Panc1 (cell line): Measurements from ENCODE around the gene BHMT2.

Source experiments
- CTCF ChIP-seq: fragments of 450-650 bp; IDR thresholded peaks from 2 replicates; pipeline ENCODE4 v1.5.1; 2017; ENCODE audit warnings: mild to moderate bottlenecking
- POLR2AphosphoS5 ChIP-seq: IDR thresholded peaks from 2 replicates; pipeline ENCODE4 v1.6.1; 2012; ENCODE audit warnings: mild to moderate bottlenecking, low read depth, low read length, moderate library complexity
- REST ChIP-seq, 2 experiments: IDR thresholded peaks; 2 replicates each; pipeline ENCODE4 v1.6.1; 2011 to 2012; ENCODE audit warnings: low read depth in 2 of 2, control low read depth in 1 of 2, low read length in 1 of 2, mild to moderate bottlenecking in 1 of 2, moderate library complexity in 1 of 2; ENCODE audit not compliant: insufficient read depth in 1 of 2
- SIN3A ChIP-seq: IDR thresholded peaks from 2 replicates; pipeline ENCODE4 v1.6.1; 2012; ENCODE audit warnings: low read depth, mild to moderate bottlenecking, low read length, moderate library complexity, borderline replicate concordance; ENCODE audit not compliant: insufficient read depth
- TCF7L2 ChIP-seq: IDR thresholded peaks from 2 replicates; pipeline ENCODE4 v1.6.1; 2011; ENCODE audit warnings: mild to moderate bottlenecking, low read depth, low read length, inconsistent platforms

- TF ChIP-seq CTCF = no peak
- no peak for TF ChIP-seq TCF7L2
- no peak for TF ChIP-seq POLR2AphosphoS5
- TF ChIP-seq SIN3A = no peak
- TF ChIP-seq REST (IDR thresholded peaks at IDR 0.05; ENCODE audit: insufficient read depth in 1 of 2, low read depth in 2 of 2, low read length in 1 of 2) = no peak
Observed at GRCh38 chr5:79036769-79037168, 32.8 kb upstream of the BHMT2 start.
